GM12878 (cell line): ENCODE data around the gene TNIP2. TPM values are rescaled to one million over a fixed set of nuclear protein-coding genes. Genes with fewer than 3 reads are reported as not detected.
A peak's percentile ranks its signal among the peaks of the same experiment; 100 is the strongest.

Experiments
- BACH1 ChIP-seq: fragments of 450-650 bp; IDR thresholded peaks from 2 replicates; pipeline ENCODE4 v1.6.1; 2017; ENCODE audit warnings: mild to moderate bottlenecking, borderline replicate concordance
- BCLAF1 ChIP-seq: fragments of 450-650 bp; IDR thresholded peaks from 2 replicates; pipeline ENCODE4 v1.6.1; 2017; ENCODE audit warnings: antibody characterized with exemption, mild to moderate bottlenecking, moderate library complexity
- CEBPZ ChIP-seq: fragments of 150-350 bp; IDR thresholded peaks from 2 replicates; pipeline ENCODE4 v1.6.1; 2016; ENCODE audit warnings: low read depth, low read length
- E2F8 ChIP-seq: fragments of 450-650 bp; IDR thresholded peaks from 2 replicates; pipeline ENCODE4 v1.6.1; 2018; ENCODE audit warnings: mild to moderate bottlenecking, low read depth, moderate library complexity; ENCODE audit not compliant: partially characterized antibody
- E4F1 ChIP-seq: fragments of 450-650 bp; IDR thresholded peaks from 2 replicates; pipeline ENCODE4 v1.6.1; 2018; ENCODE audit warnings: borderline replicate concordance, mild to moderate bottlenecking; ENCODE audit not compliant: partially characterized antibody
- FOXM1 ChIP-seq: IDR thresholded peaks from 2 replicates; pipeline ENCODE4 v1.6.1; 2012; ENCODE audit warnings: low read depth, mild to moderate bottlenecking, inconsistent platforms, low read length, moderate library complexity
- HDAC2 ChIP-seq: fragments of 200-600 bp; sonication (generic); IDR thresholded peaks from 2 replicates; pipeline ENCODE4 v1.6.1; 2017
- MTA2 ChIP-seq: fragments of 450-650 bp; IDR thresholded peaks from 2 replicates; pipeline ENCODE4 v1.6.1; 2016; ENCODE audit warnings: low read depth, mild to moderate bottlenecking, moderate library complexity
- PAX8 ChIP-seq: fragments of 450-650 bp; IDR thresholded peaks from 2 replicates; pipeline ENCODE4 v1.6.1; 2017; ENCODE audit warnings: mild to moderate bottlenecking, moderate library complexity
- POLR2A ChIP-seq: IDR thresholded peaks from 2 replicates; pipeline ENCODE4 v1.6.1; 2011; ENCODE audit warnings: low read depth, mild to moderate bottlenecking, low read length
- POLR2AphosphoS5 ChIP-seq: IDR thresholded peaks from 2 replicates; pipeline ENCODE4 v1.6.1; 2011; ENCODE audit warnings: mild to moderate bottlenecking, low read length, inconsistent platforms
- SMAD1 ChIP-seq: fragments of 450-650 bp; IDR thresholded peaks from 2 replicates; pipeline ENCODE4 v1.6.1; 2018; ENCODE audit warnings: mild to moderate bottlenecking, low read depth; ENCODE audit not compliant: partially characterized antibody
- SUPT20H ChIP-seq: IDR thresholded peaks from 2 replicates; pipeline ENCODE4 v1.6.1; 2011; ENCODE audit warnings: low read depth, mild to moderate bottlenecking, low read length, moderate library complexity, borderline replicate concordance; ENCODE audit not compliant: control insufficient read depth
- ZNF217 ChIP-seq: fragments of 450-650 bp; IDR thresholded peaks from 2 replicates; pipeline ENCODE4 v1.6.1; 2017; ENCODE audit warnings: antibody characterized with exemption, mild to moderate bottlenecking
- ZSCAN29 ChIP-seq: fragments of 450-650 bp; IDR thresholded peaks from 2 replicates; pipeline ENCODE4 v1.6.1; 2017; ENCODE audit warnings: mild to moderate bottlenecking, moderate library complexity
- polyA plus RNA-seq, 11 experiments: library from polyadenylated mRNA; depleted of rRNA in 4 of 11; unstranded in 6 of 11; stranded (reverse) in 5 of 11; fragments of >200 nt; fragmentation: Nextera tagmentation in 4 of 11; fragmentation: Illumina TruSeq in 1 of 11; extraction: Ambion mirVana in 4 of 11; extraction: Trizol in 1 of 11; gene quantifications; 1 replicate in 1 of 11; 2 replicates in 10 of 11; pipeline versions ENCODE4 v1.2.1 to v1.2.3, GENCODE V29; 2011 to 2016; ENCODE audit warnings: inconsistent platforms in 2 of 11, missing spikeins in 2 of 11, low read depth in 1 of 11
- total RNA-seq, 4 experiments: library from RNA; depleted of rRNA in 3 of 4; stranded (reverse); fragments of >200 nt in 3 of 4; fragmentation: Illumina TruSeq in 1 of 4; extraction: Trizol in 1 of 4; gene quantifications; 2 replicates each; pipeline versions ENCODE4 v1.2.1 to v1.2.3, GENCODE V29; 2013 to 2021

The TNIP2 gene
- total and polyA plus RNA-seq, 10 of the 15 experiments (the other 5 are each of a cell fraction or from before 2014, with no cell fraction given), result 1.4 to 64.9 (median 45.5) TPM

- 0 out of 2 replicates have a peak, but pooled peaks have one; percentile 23 for TF ChIP-seq ZNF217
- no peak for TF ChIP-seq SUPT20H
- no peak for TF ChIP-seq PAX8
- TF ChIP-seq ZSCAN29, result no peak
- peak; percentile 64 for TF ChIP-seq E2F8
- no peak for TF ChIP-seq HDAC2
- no peak for TF ChIP-seq CEBPZ
- peak; percentile 58; the same call in 1 of the 2 replicates for TF ChIP-seq POLR2A
- peak; percentile 100 for TF ChIP-seq FOXM1
- no peak for TF ChIP-seq E4F1
- peak; percentile 97 for TF ChIP-seq MTA2
- no peak for TF ChIP-seq SMAD1
- no peak for TF ChIP-seq BCLAF1
- TF ChIP-seq BACH1, result peak; percentile 85
- TF ChIP-seq POLR2AphosphoS5, result peak; percentile 71; the same call in 1 of the 2 replicates
Measured at GRCh38 chr4:2745981-2746806, 9.9 kb downstream of the TNIP2 start (continued).
